Activated B cell treated with CpG ODN at 0.5 μM for 24 hours (primary cell): ENCODE results near the gene SEC24D. TPM values are rescaled to one million over a fixed set of nuclear protein-coding genes. Genes with fewer than 3 reads are reported as not detected.

ENCODE experiments used
- ATAC-seq: fragments of 200-7000 bp; cut with Tn5 transposase; one replicate; pipeline ENCODE4 v1.10.0; 2021; ENCODE audit warnings: low read depth, mild to moderate bottlenecking, moderate library complexity
- CTCF ChIA-PET: fragments of 350-600 bp; sonication (Branson Sonifier 250); formaldehyde crosslinking; loops from one replicate; lab custom pipeline; 2021; ENCODE audit warnings: antibody characterized with exemption; lab: Charles Lee
- POLR2A ChIA-PET: fragments of 350-600 bp; sonication (Branson Sonifier 250); formaldehyde crosslinking; loops from one replicate; lab custom pipeline; 2021; ENCODE audit warnings: antibody characterized with exemption; lab: Charles Lee
- DNase-seq: peaks from one replicate; pipeline ENCODE4 v3.0.0; 2022
- H3K27ac Mint-ChIP-seq: one replicate; pipeline ENCODE4 v1.8.0; 2020; ENCODE audit warnings: mixed read lengths
- H3K27me3 Mint-ChIP-seq: one replicate; pipeline ENCODE4 v1.8.0; 2021; ENCODE audit warnings: mixed read lengths
- H3K36me3 Mint-ChIP-seq: one replicate; pipeline ENCODE4 v1.8.0; 2021; ENCODE audit warnings: low read depth, mixed read lengths
- H3K4me1 Mint-ChIP-seq: one replicate; pipeline ENCODE4 v1.8.0; 2021; ENCODE audit warnings: mixed read lengths
- H3K4me3 Mint-ChIP-seq: one replicate; pipeline ENCODE4 v1.8.0; 2020; ENCODE audit warnings: mild to moderate bottlenecking, mixed read lengths
- H3K9me3 Mint-ChIP-seq: one replicate; pipeline ENCODE4 v1.8.0; 2020; ENCODE audit warnings: mixed read lengths
- CTCF ChIP-seq: fragments of 200-600 bp; IDR thresholded peaks from one replicate; pipeline ENCODE4 v1.8.0; 2022; ENCODE audit warnings: antibody characterized with exemption, mild to moderate bottlenecking
- intact Hi-C: fragments of 100-400 bp; cut with micrococcal nuclease; formaldehyde crosslinking; loops from one replicate; pipeline ENCODE4 v1.15.1; 2024
- total RNA-seq: library from RNA; stranded (reverse); gene quantifications from 2 replicates; pipeline ENCODE4 v1.2.3, GENCODE V29; 2022

Gene SEC24D
- total RNA-seq, 1 donor from 2014 or later, result 19.4 TPM

DNA sequence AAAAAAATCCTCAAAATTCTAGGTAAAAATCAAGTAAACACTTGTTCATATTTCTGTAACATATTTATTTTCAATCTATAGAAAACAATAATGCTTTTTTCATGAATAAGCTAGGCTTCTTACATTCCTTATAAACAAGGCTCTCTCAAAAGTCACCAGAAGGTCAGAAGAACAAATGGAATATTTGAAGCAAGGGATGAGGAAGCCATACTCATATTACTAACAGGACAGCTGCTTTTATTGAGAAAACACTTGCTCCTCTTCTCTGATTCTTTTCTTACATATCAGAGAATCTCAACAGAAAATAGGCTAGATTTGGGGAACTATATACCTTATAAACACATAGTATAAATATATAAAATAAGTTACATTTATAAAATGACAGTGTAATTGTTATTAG, 82.8 kb downstream of the SEC24D start:
- H3K4me1 Mint-ChIP-seq, result no peaks in the 10 kb centered on the region
- H3K36me3 Mint-ChIP-seq, result peaks cover 28% of the 10 kb centered on the region
- no peak overlapping the region for H3K27ac Mint-ChIP-seq
- no peaks in the 10 kb centered on the region for H3K9me3 Mint-ChIP-seq
- POLR2A ChIA-PET, result no interaction called here
- DNase-seq (no peak), ATAC-seq (no peak)
- TF ChIP-seq CTCF, result no peak
- no peaks in the 10 kb centered on the region for H3K27me3 Mint-ChIP-seq
- H3K4me3 Mint-ChIP-seq, result no peak overlapping the region
- CTCF ChIA-PET, result no interaction called here
- intact Hi-C loops, result no loop called here

- ATAC-seq (no peak), DNase-seq (no peak)
- intact Hi-C loops, result no loop called here
- no peak for TF ChIP-seq CTCF
- no peak overlapping the region for H3K4me3 Mint-ChIP-seq
- no peaks in the 10 kb centered on the region for H3K9me3 Mint-ChIP-seq
- H3K27ac Mint-ChIP-seq, result no peak overlapping the region
- H3K36me3 Mint-ChIP-seq, result peaks cover 28% of the 10 kb centered on the region
- ChIA-PET POLR2A (no interaction called here), CTCF (no interaction called here)
- H3K4me1 Mint-ChIP-seq, result no peaks in the 10 kb centered on the region
- H3K27me3 Mint-ChIP-seq, result no peaks in the 10 kb centered on the region
Observed at GRCh38 chr4:118752551-118752950, 83.4 kb downstream of the SEC24D start.

- H3K4me1 Mint-ChIP-seq, result no peaks in the 10 kb centered on the region
- DNase-seq (no peak), ATAC-seq (no peak)
- H3K9me3 Mint-ChIP-seq, result no peaks in the 10 kb centered on the region
- no peak overlapping the region for H3K27ac Mint-ChIP-seq
- intact Hi-C loops, result no loop called here
- peaks cover 22% of the 10 kb centered on the region for H3K36me3 Mint-ChIP-seq
- ChIA-PET POLR2A (no interaction called here), CTCF (no interaction called here)
- no peak overlapping the region for H3K4me3 Mint-ChIP-seq
- no peak for TF ChIP-seq CTCF
- no peaks in the 10 kb centered on the region for H3K27me3 Mint-ChIP-seq
Observed at GRCh38 chr4:118751629-118752323, 84.2 kb downstream of the SEC24D start.

- POLR2A ChIA-PET, result no interaction called here
- ATAC-seq (no peak), DNase-seq (no peak)
- no peak overlapping the region for H3K4me3 Mint-ChIP-seq
- intact Hi-C loops, result no loop called here
- CTCF ChIA-PET, result no interaction called here
- no peak overlapping the region for H3K27ac Mint-ChIP-seq
- H3K4me1 Mint-ChIP-seq, result no peaks in the 10 kb centered on the region
- H3K36me3 Mint-ChIP-seq, result peaks cover 25% of the 10 kb centered on the region
- TF ChIP-seq CTCF, result no peak
- H3K27me3 Mint-ChIP-seq, result no peaks in the 10 kb centered on the region
- no peaks in the 10 kb centered on the region for H3K9me3 Mint-ChIP-seq
Observed at GRCh38 chr4:118749347-118749988, 86.5 kb downstream of the SEC24D start.

GRCh38 chr4:118746251-118746919, 89.5 kb downstream of the SEC24D start:
- no peaks in the 10 kb centered on the region for H3K4me1 Mint-ChIP-seq
- H3K4me3 Mint-ChIP-seq, result no peak overlapping the region
- H3K36me3 Mint-ChIP-seq, result peaks cover 28% of the 10 kb centered on the region
- H3K27me3 Mint-ChIP-seq, result no peaks in the 10 kb centered on the region
- CTCF ChIA-PET, result interaction anchor here (0.6 to 1.0 kb wide), 3 partner anchors 9 to 234 kb away, joined by 3 read pairs; no protein-coding TSS in a partner anchor
- ATAC-seq (no peak), DNase-seq (no peak)
- no peaks in the 10 kb centered on the region for H3K9me3 Mint-ChIP-seq
- intact Hi-C loops, result no loop called here
- no peak for TF ChIP-seq CTCF
- H3K27ac Mint-ChIP-seq, result no peak overlapping the region
- POLR2A ChIA-PET, result no interaction called here
